Anterior cingulate cortex (tissue), 58 donors: Measurements from ENCODE around the gene DUS4L.
"Not testable (repeated sequence)": the region's sequence is repeated elsewhere in the genome, so short reads cannot be mapped to it uniquely, and the experiment has no call there.

Experiments used
- DNase-seq, 58 donors: peaks; one replicate each; lab custom pipeline; 2025; lab: John Stamatoyannopoulos, UW

The DUS4L gene

DNA sequence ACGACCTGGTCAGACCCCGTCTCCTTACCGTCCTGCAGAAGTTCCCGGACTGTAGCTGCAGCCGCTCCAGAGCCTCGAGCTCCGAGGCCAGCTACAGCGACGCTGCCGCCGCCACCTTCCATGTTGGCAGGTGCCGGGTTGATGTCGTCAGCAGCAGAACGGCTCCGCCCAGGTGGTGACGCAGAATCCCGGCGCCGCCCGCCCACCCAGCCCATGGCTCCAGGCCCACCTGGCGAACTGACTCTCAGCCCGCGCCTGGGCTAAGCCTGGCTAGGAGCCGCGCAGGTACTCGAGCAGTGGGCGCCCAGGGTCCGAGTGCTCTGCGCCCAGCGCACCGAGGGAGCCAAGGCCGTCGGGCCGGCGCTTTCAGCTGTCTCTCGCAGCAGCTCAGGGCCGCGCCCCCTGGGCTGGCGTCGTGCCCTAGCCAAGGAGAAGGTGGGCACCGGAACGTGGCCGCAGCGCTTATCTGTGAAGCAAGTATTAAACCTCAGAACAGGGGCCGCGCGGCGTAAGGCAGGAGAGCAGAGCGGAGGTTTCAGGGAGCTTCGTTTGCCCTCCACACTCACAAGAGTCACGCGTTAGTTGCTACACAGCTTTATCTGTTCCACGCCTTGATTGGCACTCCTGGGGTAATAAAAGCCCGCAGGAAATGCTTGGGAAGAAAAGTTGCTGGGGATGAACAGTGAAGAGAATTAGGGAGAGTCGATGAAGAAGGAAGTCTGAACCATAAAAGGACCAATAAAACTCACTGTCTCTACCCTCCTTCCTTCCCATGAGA is at the start of gene DUS4L, which contains the start of gene COG5:
DUS4L (plus strand) TSS at position 197 of the 778 bp plus-strand sequence. CDS start 3,100 bp downstream, outside the sequence.
COG5 (minus strand) TSS at position 146 of the 778 bp plus-strand sequence; CDS start at position 122, 24 bp downstream.
- peak in 57 of 58 donors; percentile 19 to 89 (median 77) for DNase-seq

DNA sequence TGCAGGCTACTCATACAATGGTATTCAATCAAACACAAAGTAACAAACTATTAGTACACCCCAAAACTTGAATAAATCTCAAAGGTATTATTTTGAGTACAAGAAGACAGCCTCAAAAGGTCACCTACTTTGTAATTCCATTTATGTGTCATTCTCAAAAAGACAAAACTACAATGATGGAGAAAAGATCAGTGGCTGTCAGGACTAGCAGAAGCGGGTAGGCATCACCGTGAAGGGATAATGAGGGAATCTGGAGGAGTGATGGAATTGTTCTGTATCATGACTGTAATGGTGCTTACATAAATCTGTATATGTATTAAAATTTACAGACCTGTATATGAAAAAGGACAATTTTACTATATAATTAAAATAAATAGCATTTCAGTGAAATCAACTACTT is 37.1 kb upstream of the DUS4L start:
- DNase-seq: no peak

DNA sequence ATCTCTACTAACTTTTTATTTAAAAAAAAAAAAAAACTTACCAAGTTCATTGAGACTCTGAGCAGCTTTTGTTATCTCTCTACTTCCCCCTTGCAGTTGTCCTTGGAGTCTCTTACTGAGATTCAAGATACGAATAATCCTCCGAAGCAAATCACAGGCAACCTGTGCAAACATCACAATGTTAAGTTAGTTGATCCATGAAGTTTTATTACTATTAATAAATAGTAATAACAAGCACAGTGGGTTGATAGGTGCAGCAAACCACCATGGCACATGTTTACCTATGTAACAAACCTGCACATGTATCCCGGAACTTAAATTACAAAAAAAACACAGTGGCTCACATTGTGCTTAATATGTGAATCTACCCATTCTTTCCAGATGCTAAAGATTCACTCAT is 36.6 kb upstream of the DUS4L start:
- no peak for DNase-seq

GRCh38 chr7:107528461-107528860 is 35.3 kb upstream of the DUS4L start:
- no peak for DNase-seq

DNA sequence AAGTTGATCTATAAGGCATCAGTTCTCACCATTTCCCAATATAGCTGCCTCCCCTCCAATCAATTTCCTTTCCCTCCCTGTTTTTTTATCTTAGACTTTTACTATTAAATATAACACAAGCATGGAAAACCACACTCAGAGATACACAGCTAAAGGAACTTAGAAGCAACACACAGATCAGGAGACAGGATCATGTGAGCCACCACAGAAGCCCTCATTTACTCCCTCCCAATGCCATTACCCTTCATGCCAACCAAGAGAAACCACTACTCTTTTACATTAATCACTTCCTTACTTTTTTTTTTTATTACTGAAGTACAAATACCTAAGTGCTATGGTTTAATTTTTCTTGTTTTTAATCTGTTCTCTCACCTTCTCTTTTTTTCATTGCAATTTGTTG is 33.0 kb upstream of the DUS4L start:
- DNase-seq: no peak

DNA sequence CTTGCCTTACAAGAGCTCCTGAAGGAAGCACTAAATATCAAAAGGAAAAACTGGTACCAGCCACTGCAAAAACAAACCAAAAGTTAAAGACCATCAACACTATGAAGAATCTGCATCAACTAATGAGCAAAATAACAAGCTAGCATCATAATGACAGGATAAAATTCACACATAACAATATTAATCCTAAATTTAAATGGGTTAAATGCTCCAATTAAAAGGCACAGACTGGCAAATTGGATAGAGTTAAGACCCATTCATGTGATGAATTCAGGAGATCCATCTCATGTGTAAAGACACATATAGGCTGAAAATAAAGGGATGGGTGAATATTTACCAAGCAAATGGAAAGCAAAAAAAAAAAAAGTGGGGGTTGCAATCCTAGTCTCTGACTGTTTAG is 29.6 kb upstream of the DUS4L start:
- DNase-seq: no peak

DNA sequence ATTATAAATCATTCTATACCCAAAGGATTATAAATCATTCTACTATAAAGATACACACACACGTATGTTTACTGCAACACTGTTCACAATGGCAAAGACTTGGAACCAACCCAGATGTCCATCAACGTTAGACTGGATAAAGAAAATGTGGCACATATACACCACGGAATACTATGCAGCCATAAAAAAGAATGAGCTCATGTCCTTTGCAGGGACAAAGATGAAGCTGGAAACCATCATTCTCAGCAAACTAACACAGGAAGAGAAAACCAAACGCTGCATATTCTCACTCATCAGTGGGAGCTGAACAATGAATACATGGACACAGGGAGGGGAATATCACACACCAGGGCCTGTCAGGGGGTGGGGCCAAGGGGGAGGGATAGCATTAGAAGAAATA is 26.5 kb upstream of the DUS4L start:
- not testable (repeated sequence) for DNase-seq

- no peak for DNase-seq
Measured at GRCh38 chr7:107538001-107538400, 25.8 kb upstream of the DUS4L start.

- peak in 1 of 58 donors; percentile 1 for DNase-seq
Measured at GRCh38 chr7:107543338-107543993, 20.3 kb upstream of the DUS4L start.

- DNase-seq: no peak
Measured at GRCh38 chr7:107544848-107545591, 18.8 kb upstream of the DUS4L start.

- no peak for DNase-seq
Measured at GRCh38 chr7:107551936-107552335, 11.8 kb upstream of the DUS4L start.

GRCh38 chr7:107555893-107556292 is 7.9 kb upstream of the DUS4L start:
- no peak for DNase-seq

DNA sequence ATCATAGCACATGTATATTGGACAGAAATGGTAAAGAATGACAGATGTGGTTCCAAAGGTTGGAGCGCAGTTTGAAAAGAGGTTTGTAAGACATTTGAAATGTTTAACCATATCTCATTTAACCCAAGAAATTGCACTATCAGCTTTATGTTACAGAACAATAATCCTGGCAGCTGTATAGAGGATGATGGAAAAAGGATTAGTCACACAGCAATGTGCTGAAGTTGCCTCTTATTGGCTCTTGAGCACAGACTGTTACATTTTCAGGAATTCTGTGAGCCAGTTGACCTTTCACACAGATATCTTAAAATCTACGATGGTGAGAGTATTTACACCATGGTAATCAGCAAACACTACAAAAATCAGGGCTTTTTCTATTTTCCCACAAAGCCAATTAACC is 3.9 kb upstream of the DUS4L start:
- DNase-seq: no peak

- DNase-seq: no peak
Measured at GRCh38 chr7:107560898-107561516, 2.8 kb upstream of the DUS4L start.

- DNase-seq: peak in 15 of 58 donors; percentile 48 to 74 (median 59)
Measured at GRCh38 chr7:107563081-107563774, 543 bp upstream of the DUS4L start.

DNA sequence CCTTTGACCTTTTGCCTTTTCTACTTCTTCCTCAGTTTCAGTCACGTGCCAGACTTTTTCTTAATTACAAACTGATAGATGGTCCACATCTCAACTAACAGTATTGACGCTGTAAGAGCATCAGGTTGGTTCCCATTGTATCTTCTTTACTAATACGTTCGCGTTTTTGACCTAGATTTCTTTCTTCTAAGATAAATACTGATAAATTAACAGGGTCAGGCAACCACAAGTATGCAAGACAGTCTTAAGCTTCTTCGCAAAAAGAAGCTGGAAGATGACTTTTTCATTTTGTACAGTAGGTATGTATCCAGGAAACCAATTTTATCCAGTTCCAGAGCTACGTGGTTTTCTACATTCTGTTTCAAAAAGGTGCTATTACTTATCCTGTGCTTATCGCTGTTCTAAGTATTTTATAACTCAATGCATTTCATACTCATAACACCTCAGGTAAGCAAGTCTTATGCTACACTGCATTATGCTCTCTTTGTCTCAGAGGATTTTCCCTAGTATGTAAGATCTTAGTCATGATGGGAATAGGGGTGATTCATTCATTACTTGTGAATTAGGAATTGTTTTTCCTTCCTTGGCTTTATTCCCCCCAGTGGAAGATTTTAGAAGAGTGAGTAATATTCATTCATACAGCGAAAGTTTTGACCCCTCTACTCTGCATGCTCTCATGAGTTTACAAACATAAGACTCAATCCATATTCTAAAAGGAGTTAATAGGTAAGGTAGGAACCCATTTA is 955 bp downstream of the DUS4L start:
- no peak for DNase-seq

GRCh38 chr7:107570298-107570697 is 6.5 kb downstream of the DUS4L start:
- no peak for DNase-seq

DNA sequence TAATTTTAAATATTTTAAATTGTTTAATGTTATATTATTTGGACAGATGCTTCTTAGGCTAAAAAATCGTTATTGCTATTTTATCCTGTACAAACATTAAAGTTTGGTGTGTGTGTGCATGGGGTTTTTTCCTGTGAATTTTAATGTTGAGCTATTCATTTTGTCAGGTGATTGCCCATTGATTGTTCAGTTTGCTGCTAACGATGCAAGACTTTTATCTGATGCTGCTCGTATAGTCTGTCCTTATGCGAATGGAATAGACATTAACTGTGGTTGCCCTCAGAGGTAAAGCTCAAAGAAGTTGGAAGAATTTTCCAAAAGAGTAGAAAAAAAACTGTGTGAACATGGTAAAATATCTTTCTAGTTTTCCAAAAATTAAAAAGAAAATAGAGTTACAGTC is 9.8 kb downstream of the DUS4L start:
- DNase-seq: no peak

DNA sequence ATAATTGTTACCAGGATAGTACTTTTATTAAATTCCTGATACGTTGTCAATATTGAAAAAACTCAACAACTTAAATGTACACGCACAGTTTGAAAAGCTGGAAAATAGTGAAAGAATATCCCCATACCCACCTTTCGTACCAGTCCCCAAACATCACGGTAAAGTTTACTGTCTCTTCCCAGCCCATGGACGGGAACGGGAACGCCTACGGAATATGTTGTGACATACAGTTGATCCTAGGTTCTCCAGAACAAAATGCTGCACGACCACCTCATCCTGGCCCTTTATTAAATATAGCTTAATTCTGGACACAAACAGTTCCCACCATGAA is 15.7 kb downstream of the DUS4L start:
- DNase-seq: no peak
